Measurements from ENCODE around the gene ABCG5. TPM values are rescaled to one million over a fixed set of nuclear protein-coding genes. Genes with fewer than 3 reads are reported as not detected.

Gene ABCG5
- total and polyA plus RNA-seq, 2 of the 4 experiments (the other 2 are of a cell fraction) = not detected

- no peak for TF ChIP-seq RCOR1 (IDR thresholded peaks at IDR 0.05; ENCODE audit: insufficient replicate concordance, low read length)
Observed at GRCh38 chr2:43853141-43854081, 14.8 kb upstream of the ABCG5 start (continued).

- ATAC-seq (ENCODE audit: low read depth) = no peak
- no peaks in the 10 kb centered on the region for H3K36me3 ChIP-seq (ENCODE audit: control insufficient read depth, insufficient read depth, low read length)
Observed at GRCh38 chr2:43852196-43852730, 13.6 kb upstream of the ABCG5 start.

More at GRCh38 chr2:43852196-43852730, 13.6 kb upstream of the ABCG5 start:
- no TSS peak for BruUV-seq (replicated peaks)
- Histone ChIP-seq H2BK15ac (ENCODE audit: low read depth, low read length) (no peak overlapping the region), H3K14ac (replicated peaks; ENCODE audit: low read depth, low read length) (no peak overlapping the region), H3K27ac (ENCODE audit: insufficient read depth, low read length) (no peak overlapping the region), H2BK20ac (ENCODE audit: low read depth, low read length) (no peak overlapping the region), H2BK120ac (ENCODE audit: low read depth, low read length) (no peak overlapping the region), H3K4me3 (ENCODE audit: insufficient read depth, low read depth, low read length) (no peak overlapping the region), H2AK9ac (replicated peaks; ENCODE audit: low read depth, low read length, poor library complexity) (no peak overlapping the region), H3K4me1 (ENCODE audit: control insufficient read depth, insufficient read depth, low read length) (no peaks in the 10 kb centered on the region), H4K8ac (ENCODE audit: low read depth in 2 of 2, low read length in 2 of 2) (no peak overlapping the region), H4K5ac (ENCODE audit: low read depth, low read length) (no peak overlapping the region), H4K20me1 (ENCODE audit: insufficient read depth, low read length) (no peaks in the 10 kb centered on the region), H3K9me3 (ENCODE audit: control insufficient read depth, insufficient read depth, low read length) (no peaks in the 10 kb centered on the region), H3K4me2 (ENCODE audit: low read depth, low read length) (no peak overlapping the region), H3K23ac (ENCODE audit: low read depth, low read length) (no peak overlapping the region), H2AK5ac (ENCODE audit: low read depth, low read length) (no peak overlapping the region), H4K91ac (ENCODE audit: insufficient read depth, low read depth, low read length) (no peak overlapping the region), H3K9me1 (ENCODE audit: insufficient read depth, low read length) (no peaks in the 10 kb centered on the region), H2BK5ac (ENCODE audit: low read depth, low read length, poor library complexity, severe bottlenecking) (no peak overlapping the region), H3K18ac (ENCODE audit: low read depth, low read length) (no peak overlapping the region), H3K27me3 (ENCODE audit: control insufficient read depth, insufficient read depth, low read length) (peaks cover 39% of the 10 kb centered on the region), H3K4ac (ENCODE audit: low read depth, low read length) (no peak overlapping the region), H3K56ac (ENCODE audit: extremely low read depth, insufficient read depth, low read length) (no peak overlapping the region), H2AFZ (replicated peaks; ENCODE audit: low read length, poor library complexity) (no peak overlapping the region), H3K9ac (ENCODE audit: low read depth, low read length) (no peak overlapping the region), H3K79me1 (ENCODE audit: low read depth in 1 of 2, low read length in 2 of 2) (no peaks in the 10 kb centered on the region)
- ChIA-PET POLR2A (ENCODE audit: unreplicated experiment) (no interaction called here), CTCF (no interaction called here)
- DNase-seq = no peak
- in situ Hi-C loops (cut with MboI; ENCODE audit: low sequenced_read_pairs) (no loop called here), intact Hi-C loops (cut with micrococcal nuclease) (no loop called here), dilution Hi-C loops (cut with HindIII; ENCODE audit: low sequenced_read_pairs, unreplicated experiment) (no loop called here)
- TF ChIP-seq, protein P1, sequence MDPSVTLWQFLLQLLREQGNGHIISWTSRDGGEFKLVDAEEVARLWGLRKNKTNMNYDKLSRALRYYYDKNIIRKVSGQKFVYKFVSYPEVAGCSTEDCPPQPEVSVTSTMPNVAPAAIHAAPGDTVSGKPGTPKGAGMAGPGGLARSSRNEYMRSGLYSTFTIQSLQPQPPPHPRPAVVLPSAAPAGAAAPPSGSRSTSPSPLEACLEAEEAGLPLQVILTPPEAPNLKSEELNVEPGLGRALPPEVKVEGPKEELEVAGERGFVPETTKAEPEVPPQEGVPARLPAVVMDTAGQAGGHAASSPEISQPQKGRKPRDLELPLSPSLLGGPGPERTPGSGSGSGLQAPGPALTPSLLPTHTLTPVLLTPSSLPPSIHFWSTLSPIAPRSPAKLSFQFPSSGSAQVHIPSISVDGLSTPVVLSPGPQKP (IDR thresholded peaks at IDR 0.05; ENCODE audit: borderline replicate concordance, low read depth, low read length) = no peak
- no peak for TF ChIP-seq MXI1 (IDR thresholded peaks at IDR 0.05; ENCODE audit: borderline replicate concordance, low read depth, low read length)
- TF ChIP-seq CHD1 (IDR thresholded peaks at IDR 0.05; ENCODE audit: low read depth, low read length) = no peak
- no peak for TF ChIP-seq BHLHE40 (IDR thresholded peaks at IDR 0.05; ENCODE audit: low read depth, low read length)
- TF ChIP-seq NFE2L2 (IDR thresholded peaks at IDR 0.05; ENCODE audit: low read depth, low read length) = no peak
- TF ChIP-seq RAD21 (IDR thresholded peaks at IDR 0.05; ENCODE audit: low read length) = no peak
- TF ChIP-seq MAFK (IDR thresholded peaks at IDR 0.05; ENCODE audit: low read depth, low read length) = no peak
- TF ChIP-seq FOS (IDR thresholded peaks at IDR 0.05; ENCODE audit: low read depth, low read length) = no peak
- TF ChIP-seq, protein P2, sequence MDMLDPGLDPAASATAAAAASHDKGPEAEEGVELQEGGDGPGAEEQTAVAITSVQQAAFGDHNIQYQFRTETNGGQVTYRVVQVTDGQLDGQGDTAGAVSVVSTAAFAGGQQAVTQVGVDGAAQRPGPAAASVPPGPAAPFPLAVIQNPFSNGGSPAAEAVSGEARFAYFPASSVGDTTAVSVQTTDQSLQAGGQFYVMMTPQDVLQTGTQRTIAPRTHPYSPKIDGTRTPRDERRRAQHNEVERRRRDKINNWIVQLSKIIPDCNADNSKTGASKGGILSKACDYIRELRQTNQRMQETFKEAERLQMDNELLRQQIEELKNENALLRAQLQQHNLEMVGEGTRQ (IDR thresholded peaks at IDR 0.05; ENCODE audit: low read depth, low read length) = no peak
- no peak for TF ChIP-seq RCOR1 (IDR thresholded peaks at IDR 0.05; ENCODE audit: insufficient replicate concordance, low read length)
- TF ChIP-seq RFX5 (IDR thresholded peaks at IDR 0.05; ENCODE audit: low read depth, low read length) = no peak
- TF ChIP-seq CEBPB (IDR thresholded peaks at IDR 0.05; ENCODE audit: low read depth, low read length) = no peak
- TF ChIP-seq POLR2A (IDR thresholded peaks at IDR 0.05; ENCODE audit: low read depth, low read length) = no peak
- WGBS, 2 experiments (ENCODE audit: extremely low coverage in 2 of 2, insufficient read length in 1 of 2) = 67% methylated on average over 1 of the region's 21 CpGs; no CpG with 5 or more reads in 1 of the 2 experiments

Measured in IMR-90 (cell line).